Measurements from ENCODE around the gene SAMD11. TPM values are rescaled to one million over a fixed set of nuclear protein-coding genes. Genes with fewer than 3 reads are reported as not detected.

SAMD11 gene
- total and polyA plus RNA-seq, 5 donors from 2014 or later = 0.14 to 0.31 TPM; not detected in 3

DNA sequence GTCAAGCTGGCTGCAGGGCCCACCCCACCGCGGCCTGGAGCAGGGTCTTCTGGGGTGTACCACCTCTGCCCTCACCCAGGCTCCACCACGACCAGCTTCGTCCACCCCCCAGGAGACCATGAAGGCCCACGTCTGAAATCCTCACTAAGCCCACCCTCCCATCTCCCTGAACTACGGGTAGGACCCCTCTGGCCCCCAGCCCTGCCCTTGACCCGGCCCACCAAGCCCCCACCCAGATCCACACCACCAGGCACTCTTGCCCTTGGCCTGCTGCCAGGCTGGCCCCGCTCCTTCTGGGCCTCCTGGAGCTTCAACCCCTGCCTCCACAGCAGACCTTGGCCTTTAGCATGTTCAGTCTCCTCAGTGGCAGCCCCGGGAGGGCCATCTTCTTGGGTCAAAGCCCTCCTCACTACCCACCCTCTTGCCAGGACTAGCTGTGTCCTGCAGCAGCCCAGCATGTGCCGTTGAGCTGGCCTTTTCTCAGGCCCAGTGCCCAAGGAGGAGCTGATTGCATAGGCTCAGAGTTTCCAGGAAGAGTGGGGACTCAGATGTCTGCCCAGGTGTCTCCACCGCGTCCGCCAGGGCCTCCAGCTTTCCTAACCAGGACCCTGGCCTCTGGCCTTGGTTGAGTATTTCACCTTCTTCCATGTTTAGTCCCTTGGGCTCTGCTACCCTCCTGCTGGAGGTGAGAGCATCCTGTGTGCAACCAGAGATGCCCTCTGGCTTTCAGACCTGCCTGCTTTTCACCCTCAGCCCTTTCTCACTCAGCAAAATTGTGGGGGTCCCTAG, 17.7 kb upstream of the SAMD11 start:
- Mint-ChIP-seq H3K4me3 (peak overlapping the region in 3 of 4 donors; percentile 52 to 73 (median 54)), H3K36me3 (no peaks in the 10 kb centered on the region), H3K27me3 (peaks cover 47% of the 10 kb centered on the region), H3K9me3 (peaks cover 0 to 2% (median 0%) of the 10 kb centered on the region in 7 donors), H3K27ac (no peak overlapping the region), H3K4me1 (peaks cover 0 to 15% (median 1%) of the 10 kb centered on the region in 4 donors)
- ATAC-seq (ENCODE audit: low read depth in 2 of 2) (no peak), DNase-seq (no peak)
- Histone ChIP-seq H3K27me3 (ENCODE audit: control insufficient read depth, insufficient read depth, low read length) (peaks cover 3% of the 10 kb centered on the region), H3K4me3 (ENCODE audit: low read depth, low read length) (no peak overlapping the region), H3K9me3 (ENCODE audit: control insufficient read depth in 2 of 2, low read length in 2 of 2) (no peaks in the 10 kb centered on the region), H3K27ac (ENCODE audit: insufficient read depth, low read length, poor library complexity, severe bottlenecking) (no peak overlapping the region), H3K4me1 (ENCODE audit: control insufficient read depth, insufficient read depth, low read length, poor library complexity, severe bottlenecking) (peaks cover 10% of the 10 kb centered on the region), H3K36me3 (ENCODE audit: control insufficient read depth, insufficient read depth, low read length) (no peaks in the 10 kb centered on the region)

- H3K36me3 Mint-ChIP-seq = no peaks in the 10 kb centered on the region
- no peak overlapping the region for H3K27ac Mint-ChIP-seq
- H3K4me1 Mint-ChIP-seq = peaks cover 0 to 15% (median 1%) of the 10 kb centered on the region in 4 donors
- Histone ChIP-seq H3K27me3 (ENCODE audit: control insufficient read depth, insufficient read depth, low read length) (peaks cover 3% of the 10 kb centered on the region), H3K36me3 (ENCODE audit: control insufficient read depth, insufficient read depth, low read length) (no peaks in the 10 kb centered on the region), H3K27ac (ENCODE audit: insufficient read depth, low read length, poor library complexity, severe bottlenecking) (no peak overlapping the region), H3K4me1 (ENCODE audit: control insufficient read depth, insufficient read depth, low read length, poor library complexity, severe bottlenecking) (peaks cover 10% of the 10 kb centered on the region), H3K4me3 (ENCODE audit: low read depth, low read length) (no peak overlapping the region), H3K9me3 (ENCODE audit: control insufficient read depth in 2 of 2, low read length in 2 of 2) (no peaks in the 10 kb centered on the region)
- peaks cover 0 to 2% (median 0%) of the 10 kb centered on the region in 7 donors for H3K9me3 Mint-ChIP-seq
- peak overlapping the region in 3 of 4 donors; percentile 28 to 52 (median 47) for H3K4me3 Mint-ChIP-seq
- H3K27me3 Mint-ChIP-seq = peaks cover 48% of the 10 kb centered on the region
- ATAC-seq (ENCODE audit: low read depth in 2 of 2) = peak; percentile 28 to 30
- no peak for DNase-seq
Observed at GRCh38 chr1:906600-907420, 16.9 kb upstream of the SAMD11 start.

GRCh38 chr1:907611-908451, 15.9 kb upstream of the SAMD11 start:
- peaks cover 53% of the 10 kb centered on the region for H3K27me3 Mint-ChIP-seq
- no peak overlapping the region for H3K4me3 ChIP-seq (ENCODE audit: low read depth, low read length)
- peaks cover 10% of the 10 kb centered on the region for H3K4me1 ChIP-seq (ENCODE audit: control insufficient read depth, insufficient read depth, low read length, poor library complexity, severe bottlenecking)
- H3K9me3 Mint-ChIP-seq = peaks cover 0 to 2% (median 0%) of the 10 kb centered on the region in 7 donors
- no peaks in the 10 kb centered on the region for H3K36me3 Mint-ChIP-seq
- H3K4me3 Mint-ChIP-seq = no peak overlapping the region
- H3K27me3 ChIP-seq (ENCODE audit: control insufficient read depth, insufficient read depth, low read length) = peaks cover 3% of the 10 kb centered on the region
- H3K36me3 ChIP-seq (ENCODE audit: control insufficient read depth, insufficient read depth, low read length) = no peaks in the 10 kb centered on the region
- peaks cover 0 to 15% (median 3%) of the 10 kb centered on the region in 4 donors for H3K4me1 Mint-ChIP-seq
- DNase-seq (no peak), ATAC-seq (ENCODE audit: low read depth in 2 of 2) (no peak)
- H3K9me3 ChIP-seq (ENCODE audit: control insufficient read depth in 2 of 2, low read length in 2 of 2) = no peaks in the 10 kb centered on the region
- H3K27ac Mint-ChIP-seq = no peak overlapping the region
- H3K27ac ChIP-seq (ENCODE audit: insufficient read depth, low read length, poor library complexity, severe bottlenecking) = no peak overlapping the region

- peaks cover 46% of the 10 kb centered on the region for H3K27me3 Mint-ChIP-seq
- ATAC-seq (ENCODE audit: low read depth in 2 of 2) = no peak
Observed at GRCh38 chr1:908661-909060, 15.1 kb upstream of the SAMD11 start.

GRCh38 chr1:909861-910310, 13.8 kb upstream of the SAMD11 start:
- no peak for DNase-seq
- H3K4me1 ChIP-seq (ENCODE audit: control insufficient read depth, insufficient read depth, low read length, poor library complexity, severe bottlenecking) = peaks cover 7% of the 10 kb centered on the region
- no peaks in the 10 kb centered on the region for H3K9me3 ChIP-seq (ENCODE audit: control insufficient read depth in 2 of 2, low read length in 2 of 2)
- no peak overlapping the region for H3K27ac Mint-ChIP-seq
- ATAC-seq (ENCODE audit: low read depth in 2 of 2) = no peak
- H3K27me3 Mint-ChIP-seq = peaks cover 47% of the 10 kb centered on the region
- H3K36me3 Mint-ChIP-seq = no peaks in the 10 kb centered on the region
- no peak overlapping the region for H3K4me3 Mint-ChIP-seq
- no peaks in the 10 kb centered on the region for H3K36me3 ChIP-seq (ENCODE audit: control insufficient read depth, insufficient read depth, low read length)
- no peak overlapping the region for H3K4me3 ChIP-seq (ENCODE audit: low read depth, low read length)
- peaks cover 3% of the 10 kb centered on the region for H3K27me3 ChIP-seq (ENCODE audit: control insufficient read depth, insufficient read depth, low read length)
- H3K9me3 Mint-ChIP-seq = peaks cover 0 to 2% (median 0%) of the 10 kb centered on the region in 7 donors
- peaks cover 0 to 7% (median 3%) of the 10 kb centered on the region in 4 donors for H3K4me1 Mint-ChIP-seq
- H3K27ac ChIP-seq (ENCODE audit: insufficient read depth, low read length, poor library complexity, severe bottlenecking) = no peak overlapping the region

More at GRCh38 chr1:908661-909060, 15.1 kb upstream of the SAMD11 start:
- Histone ChIP-seq H3K36me3 (ENCODE audit: control insufficient read depth, insufficient read depth, low read length) (no peaks in the 10 kb centered on the region), H3K9me3 (ENCODE audit: control insufficient read depth in 2 of 2, low read length in 2 of 2) (no peaks in the 10 kb centered on the region), H3K27me3 (ENCODE audit: control insufficient read depth, insufficient read depth, low read length) (peaks cover 3% of the 10 kb centered on the region), H3K4me1 (ENCODE audit: control insufficient read depth, insufficient read depth, low read length, poor library complexity, severe bottlenecking) (peaks cover 10% of the 10 kb centered on the region), H3K4me3 (ENCODE audit: low read depth, low read length) (no peak overlapping the region), H3K27ac (ENCODE audit: insufficient read depth, low read length, poor library complexity, severe bottlenecking) (no peak overlapping the region)
- no peak for DNase-seq
- Mint-ChIP-seq H3K36me3 (no peaks in the 10 kb centered on the region), H3K4me3 (no peak overlapping the region), H3K4me1 (peaks cover 0 to 10% (median 3%) of the 10 kb centered on the region in 4 donors), H3K27ac (no peak overlapping the region), H3K9me3 (peaks cover 0 to 2% (median 0%) of the 10 kb centered on the region in 7 donors)

GRCh38 chr1:910311-910880, 13.3 kb upstream of the SAMD11 start:
- no peak overlapping the region for H3K4me3 ChIP-seq (ENCODE audit: low read depth, low read length)
- H3K27ac ChIP-seq (ENCODE audit: insufficient read depth, low read length, poor library complexity, severe bottlenecking) = no peak overlapping the region
- Mint-ChIP-seq H3K4me1 (peaks cover 0 to 6% (median 1%) of the 10 kb centered on the region in 4 donors), H3K27ac (no peak overlapping the region), H3K27me3 (peaks cover 47% of the 10 kb centered on the region), H3K4me3 (no peak overlapping the region), H3K36me3 (no peaks in the 10 kb centered on the region), H3K9me3 (peaks cover 0 to 2% (median 0%) of the 10 kb centered on the region in 7 donors)
- peaks cover 2% of the 10 kb centered on the region for H3K4me1 ChIP-seq (ENCODE audit: control insufficient read depth, insufficient read depth, low read length, poor library complexity, severe bottlenecking)
- DNase-seq (no peak), ATAC-seq (ENCODE audit: low read depth in 2 of 2) (no peak)
- no peaks in the 10 kb centered on the region for H3K9me3 ChIP-seq (ENCODE audit: control insufficient read depth in 2 of 2, low read length in 2 of 2)
- peaks cover 3% of the 10 kb centered on the region for H3K27me3 ChIP-seq (ENCODE audit: control insufficient read depth, insufficient read depth, low read length)
- H3K36me3 ChIP-seq (ENCODE audit: control insufficient read depth, insufficient read depth, low read length) = no peaks in the 10 kb centered on the region
